ENCODE measurements around the gene ADARB2.

ADARB2 gene

GRCh38 chr10:1662438-1663025 lies 74.8 kb downstream of the ADARB2 start:
- DNase-seq (no peak), ATAC-seq (no peak)

DNA sequence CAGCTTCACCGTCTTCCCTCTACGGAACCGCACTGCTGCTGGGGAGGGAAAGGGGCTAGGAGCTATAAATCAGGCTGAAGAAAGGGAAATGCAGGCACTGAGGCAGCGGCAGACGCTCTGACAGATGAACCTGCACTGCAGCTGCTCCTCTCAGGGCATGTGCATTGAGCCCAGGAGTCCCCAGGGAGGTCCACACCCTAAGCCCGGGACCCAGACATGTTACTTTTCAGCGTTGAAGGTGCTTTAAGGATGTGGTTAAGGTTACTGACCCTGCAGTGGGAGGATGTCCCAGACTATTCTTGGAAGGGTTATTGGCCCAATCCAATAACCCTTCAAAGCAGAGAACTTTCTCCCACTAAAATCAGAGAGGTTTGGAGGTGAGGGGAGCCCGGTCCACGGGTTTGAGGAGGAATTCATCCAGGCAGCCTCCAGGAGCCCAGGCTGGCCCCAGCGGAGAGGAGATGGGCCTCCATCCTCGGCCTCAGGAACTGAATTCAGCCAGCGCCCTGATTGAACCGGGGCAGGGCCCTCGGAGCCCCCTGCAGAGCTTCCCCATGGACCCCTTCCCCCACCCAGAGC lies 75.4 kb downstream of the ADARB2 start:
- DNase-seq (no peak), ATAC-seq (peak; percentile 29)

DNA sequence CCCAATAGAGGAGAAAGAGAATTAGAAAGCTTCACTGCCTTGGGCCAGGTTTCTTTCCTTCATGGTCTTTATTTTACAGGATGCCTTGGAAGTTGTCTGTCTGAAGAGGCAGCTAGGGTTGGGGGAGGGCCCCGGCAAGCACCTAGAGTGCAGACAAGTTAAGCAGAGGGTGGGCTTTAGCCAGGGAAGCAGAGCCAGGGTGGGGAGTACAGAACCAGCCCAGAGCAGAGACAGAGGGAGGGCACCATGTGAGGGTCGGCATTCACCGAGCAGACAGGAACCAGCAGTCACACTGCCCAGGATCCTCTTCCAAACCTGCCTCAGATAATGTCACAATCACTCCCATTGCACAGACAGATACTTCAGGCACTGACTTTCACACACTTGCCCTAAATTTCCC lies 75.9 kb downstream of the ADARB2 start:
- ATAC-seq (no peak), DNase-seq (no peak)

GRCh38 chr10:1660815-1661214 lies 76.5 kb downstream of the ADARB2 start:
- no peak for ATAC-seq

DNA sequence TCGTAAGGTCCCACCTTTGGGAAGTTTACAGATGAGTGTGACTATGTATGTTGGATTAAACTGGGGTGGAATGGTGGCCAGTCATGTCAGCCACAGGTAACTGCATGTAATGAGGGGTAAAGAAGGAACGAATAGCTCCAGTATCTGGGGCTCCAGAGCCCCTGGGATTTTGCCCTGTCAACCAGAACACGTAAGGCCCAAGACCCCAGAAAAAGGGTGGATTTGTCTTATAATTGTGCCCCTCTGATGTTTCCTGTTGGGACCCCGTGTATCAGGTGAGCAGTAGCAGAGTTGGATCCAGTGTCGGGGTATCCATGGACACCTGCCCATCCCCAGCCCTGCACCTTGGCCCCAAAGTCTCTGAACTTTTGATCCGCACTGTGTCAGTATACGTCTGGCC lies 76.9 kb downstream of the ADARB2 start:
- ATAC-seq: no peak

More at GRCh38 chr10:1660815-1661214, 76.5 kb downstream of the ADARB2 start:
- no peak for DNase-seq

DNA sequence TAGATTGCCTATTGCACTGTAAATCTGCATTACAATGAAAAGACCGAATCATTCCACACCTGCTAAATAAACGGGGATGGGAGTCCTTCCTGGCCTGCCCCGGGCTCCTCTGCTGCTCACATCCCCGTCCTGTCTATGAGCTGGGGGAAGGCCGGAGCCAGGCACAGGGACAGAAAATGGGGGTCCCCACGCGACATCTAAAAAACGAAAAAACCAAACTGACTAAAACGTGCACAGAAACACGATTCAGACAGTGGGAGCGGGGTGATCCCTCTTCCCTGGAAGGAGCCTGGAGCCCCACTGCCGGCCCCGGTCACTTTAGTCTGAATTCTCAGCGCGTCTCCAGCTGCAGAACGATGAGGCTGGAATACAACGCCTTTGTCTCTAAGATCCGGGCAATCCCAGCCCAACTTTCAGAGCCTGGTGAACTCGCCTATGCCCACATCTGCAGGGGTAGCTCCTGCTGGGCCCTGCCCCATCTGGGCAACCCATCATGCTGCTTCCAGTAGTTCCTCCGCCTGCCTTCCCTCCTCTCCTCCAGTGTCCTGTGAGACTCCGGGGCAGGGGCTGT lies 78.0 kb downstream of the ADARB2 start:
- DNase-seq (no peak), ATAC-seq (no peak)

More for the DNA sequence above, 76.9 kb downstream of the ADARB2 start:
- no peak for DNase-seq

DNA sequence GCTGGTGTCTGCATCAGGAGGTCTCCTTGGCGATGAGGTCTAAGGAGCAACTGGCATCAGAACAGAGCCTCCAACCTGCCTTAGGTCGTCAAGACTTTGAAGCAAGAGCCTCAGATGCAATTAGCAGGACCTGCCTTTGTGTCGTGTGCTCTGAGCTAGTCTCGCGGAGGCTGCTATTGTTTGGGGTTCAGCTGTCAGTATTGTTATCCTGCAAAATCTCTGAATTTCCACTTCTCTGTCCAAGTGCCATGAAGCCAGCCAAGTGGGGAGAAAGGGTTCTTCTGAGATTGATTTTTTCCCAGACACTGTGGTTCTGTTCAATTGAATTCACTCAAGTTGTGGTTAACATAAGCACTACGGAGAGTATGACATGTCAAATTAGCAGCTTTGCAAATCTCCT lies 78.7 kb downstream of the ADARB2 start:
- ATAC-seq (no peak), DNase-seq (no peak)

DNA sequence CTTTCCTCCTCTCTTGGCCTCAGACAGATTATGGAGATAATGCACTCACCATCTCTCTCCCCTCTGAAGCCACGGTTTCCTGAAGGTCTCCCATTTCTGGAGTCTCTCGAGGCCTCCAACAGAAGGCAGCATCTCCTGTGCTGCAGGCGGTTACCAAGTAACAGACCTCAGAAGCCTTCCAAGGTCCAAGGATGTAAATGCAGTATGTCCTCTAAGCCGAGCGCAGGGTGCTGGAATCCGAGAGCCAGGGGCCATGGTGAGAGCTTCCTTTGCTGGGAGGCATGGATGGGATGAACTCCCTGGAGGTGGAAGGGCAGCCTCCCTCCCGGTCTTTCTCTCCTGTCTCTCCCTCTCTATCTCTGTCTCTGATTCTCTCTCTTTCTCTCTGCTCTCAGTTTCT lies 79.8 kb downstream of the ADARB2 start:
- no peak for ATAC-seq
- DNase-seq: no peak

DNA sequence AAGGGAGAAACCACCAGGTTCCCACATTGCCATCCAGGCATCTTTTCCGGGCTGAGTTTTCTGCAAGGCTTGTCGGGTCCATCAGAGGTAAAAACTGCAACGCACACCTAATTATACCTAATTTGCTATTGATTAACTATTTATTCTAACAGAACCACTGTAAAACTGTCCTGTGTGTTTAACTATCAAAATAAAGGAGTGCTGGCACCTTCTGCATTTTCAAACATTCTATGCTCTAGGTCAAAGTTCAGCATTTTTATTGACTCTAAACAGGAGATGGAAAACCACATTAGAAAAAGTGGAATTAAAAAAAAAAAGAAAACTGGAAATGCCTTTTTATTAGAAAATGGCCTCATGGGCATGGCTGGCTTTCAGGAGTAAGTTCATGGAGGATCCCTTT lies 82.0 kb downstream of the ADARB2 start:
- ATAC-seq: no peak
- DNase-seq: no peak

GRCh38 chr10:1654811-1655356 lies 82.4 kb downstream of the ADARB2 start:
- DNase-seq (no peak), ATAC-seq (no peak)

- DNase-seq (no peak), ATAC-seq (no peak)
Measured at GRCh38 chr10:1654247-1654646, 83.1 kb downstream of the ADARB2 start.

DNA sequence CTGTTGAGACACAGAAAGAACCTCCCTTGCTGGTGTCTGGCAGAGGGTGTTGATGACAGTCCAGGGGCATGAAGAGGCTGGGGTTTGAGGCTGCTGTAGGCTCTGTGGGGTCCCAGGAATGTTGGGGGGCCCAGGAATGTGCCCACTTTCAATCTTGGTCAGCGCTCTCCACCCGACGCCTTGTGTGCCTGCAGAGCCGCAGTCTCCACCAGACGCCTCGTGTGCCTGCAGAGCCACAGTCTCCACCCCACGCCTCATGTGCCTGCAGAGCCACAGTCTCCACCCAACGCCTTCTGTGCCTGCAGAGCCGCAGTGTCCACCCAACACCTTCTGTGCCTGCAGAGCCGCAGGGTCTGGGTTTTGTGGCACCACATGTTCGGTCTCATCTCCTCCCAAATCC lies 84.0 kb downstream of the ADARB2 start:
- DNase-seq: no peak
- ATAC-seq: no peak

- ATAC-seq (no peak), DNase-seq (no peak)
Measured at GRCh38 chr10:1652151-1652550, 85.2 kb downstream of the ADARB2 start.

GRCh38 chr10:1651270-1651966 lies 85.9 kb downstream of the ADARB2 start:
- no peak for ATAC-seq
- no peak for DNase-seq

DNA sequence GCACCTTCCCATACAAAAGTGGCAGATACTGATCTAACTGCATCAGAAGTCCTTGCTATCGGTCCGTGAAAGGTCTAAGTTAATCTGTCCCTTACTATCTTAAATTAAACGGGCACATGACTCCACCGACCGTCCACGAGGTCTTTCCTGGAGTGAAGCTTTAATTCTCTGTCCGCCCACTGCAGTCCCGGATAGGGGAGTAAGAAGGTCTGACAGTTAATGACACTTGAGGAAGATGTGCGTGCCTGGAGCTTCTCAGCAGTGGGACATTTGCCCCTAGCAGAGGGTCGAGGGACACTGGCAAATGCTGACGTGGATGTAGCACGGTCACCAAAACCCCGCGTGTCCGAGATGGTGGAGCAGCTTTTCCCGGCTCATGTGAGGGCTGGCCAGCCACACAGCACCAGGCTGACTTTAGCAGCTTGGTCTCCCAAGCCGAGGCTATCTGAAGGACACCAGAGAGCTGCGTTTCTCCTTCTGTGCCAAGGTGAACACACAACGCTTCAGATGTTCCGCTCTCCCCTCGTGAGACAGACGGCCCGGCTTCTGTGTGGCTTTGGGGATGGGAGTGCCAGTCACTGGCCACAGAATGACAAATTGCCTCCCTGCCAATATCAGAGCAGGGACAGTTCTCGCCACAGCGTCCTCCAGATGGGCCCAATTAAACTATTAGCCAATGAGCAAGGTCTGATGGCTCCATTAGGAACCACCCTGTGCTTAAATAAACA lies 86.6 kb downstream of the ADARB2 start:
- ATAC-seq: no peak
- no peak for DNase-seq

DNA sequence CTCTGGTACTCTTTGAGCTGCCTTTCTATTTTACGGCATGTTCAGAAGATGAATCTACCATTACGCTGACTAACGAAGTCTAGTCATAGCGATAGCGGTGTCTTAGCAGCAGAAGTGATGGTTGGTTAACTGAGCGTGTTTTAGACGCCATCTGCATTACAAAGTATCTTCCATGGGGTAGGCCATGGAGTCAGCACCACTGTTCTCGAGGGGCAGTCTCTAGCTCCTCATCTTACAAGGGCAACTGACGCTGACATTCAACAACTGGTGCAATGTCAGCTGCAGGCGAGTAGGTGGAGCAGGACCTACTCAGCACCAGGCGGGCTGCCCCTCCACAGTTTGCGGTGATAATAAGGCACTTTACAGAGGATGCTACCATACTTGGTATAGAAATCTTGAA lies 88.7 kb downstream of the ADARB2 start:
- DNase-seq (no peak), ATAC-seq (no peak)

- ATAC-seq: no peak
- DNase-seq: no peak
Measured at GRCh38 chr10:1646332-1646731, 91.0 kb downstream of the ADARB2 start.

DNA sequence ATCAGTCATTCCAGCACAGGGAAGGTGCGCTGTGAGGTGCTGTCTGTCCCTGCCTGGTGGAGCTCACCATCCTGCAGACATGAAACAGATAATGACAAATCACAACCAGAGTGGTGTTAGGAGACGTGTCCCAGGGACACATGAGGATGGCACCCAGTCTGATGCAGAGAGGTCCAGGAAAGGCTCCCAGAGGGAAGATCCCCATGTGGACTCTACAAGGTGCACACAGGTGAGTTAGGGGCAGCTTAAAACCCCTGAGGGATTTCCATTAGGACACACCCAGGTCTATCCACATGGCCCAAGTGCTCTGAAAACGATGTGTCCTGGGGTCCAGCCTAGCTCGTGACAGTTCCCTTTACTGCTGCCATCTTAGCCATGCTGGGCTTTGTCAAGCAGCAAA lies 91.4 kb downstream of the ADARB2 start:
- DNase-seq (no peak), ATAC-seq (no peak)

DNA sequence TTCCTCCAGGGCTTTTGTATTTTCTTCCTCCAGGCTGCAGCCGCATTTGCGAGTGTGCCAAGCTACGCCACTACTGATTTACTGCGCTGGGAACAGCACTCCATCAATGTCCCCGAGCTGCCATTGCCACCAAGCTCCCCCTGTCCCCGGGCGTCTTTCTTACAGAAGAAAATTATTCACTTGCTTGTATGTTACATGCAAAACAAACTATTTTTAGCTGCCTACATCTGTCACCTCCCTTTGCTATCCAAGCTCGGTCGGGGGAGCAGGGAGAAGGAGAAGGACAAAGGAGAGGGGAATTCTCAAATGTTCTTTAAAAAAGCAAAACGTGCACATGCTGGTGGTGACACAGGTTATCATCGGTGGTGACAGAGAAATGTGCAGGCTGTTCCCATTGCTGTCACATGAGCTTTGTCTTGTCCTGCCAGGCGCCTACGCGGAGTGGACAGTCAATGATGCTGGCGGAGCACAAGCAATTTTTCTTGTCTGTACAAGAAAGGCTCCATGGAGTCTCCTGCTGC lies 93.1 kb downstream of the ADARB2 start:
- DNase-seq: no peak
- no peak for ATAC-seq

DNA sequence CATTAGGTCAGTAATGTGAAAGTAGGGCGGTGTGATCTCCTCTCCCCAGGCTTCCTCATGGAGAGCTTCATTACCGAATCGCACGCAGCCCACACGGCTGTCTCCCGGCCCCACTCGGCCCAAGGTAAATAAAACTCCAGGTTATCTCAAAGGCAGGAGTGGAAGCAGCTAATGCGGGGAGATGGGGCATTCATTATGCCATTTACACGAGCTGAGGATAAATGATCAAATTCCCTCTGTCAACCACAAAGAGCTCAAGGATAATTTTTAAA lies 93.5 kb downstream of the ADARB2 start:
- ATAC-seq (no peak), DNase-seq (no peak)

GRCh38 chr10:1643161-1643907 lies 94.0 kb downstream of the ADARB2 start:
- peak; percentile 69 for ATAC-seq
- DNase-seq: peak; percentile 32
